HG03457 (cell line): ENCODE measurements around the gene ELFN1.

Experiments used
- ATAC-seq: cut with Tn5 transposase; IDR thresholded peaks from one replicate; pipeline ENCODE4 v1.9.1; 2021; ENCODE audit warnings: moderate number of reproducible peaks; ENCODE audit not compliant: unreplicated experiment

ELFN1 gene

DNA sequence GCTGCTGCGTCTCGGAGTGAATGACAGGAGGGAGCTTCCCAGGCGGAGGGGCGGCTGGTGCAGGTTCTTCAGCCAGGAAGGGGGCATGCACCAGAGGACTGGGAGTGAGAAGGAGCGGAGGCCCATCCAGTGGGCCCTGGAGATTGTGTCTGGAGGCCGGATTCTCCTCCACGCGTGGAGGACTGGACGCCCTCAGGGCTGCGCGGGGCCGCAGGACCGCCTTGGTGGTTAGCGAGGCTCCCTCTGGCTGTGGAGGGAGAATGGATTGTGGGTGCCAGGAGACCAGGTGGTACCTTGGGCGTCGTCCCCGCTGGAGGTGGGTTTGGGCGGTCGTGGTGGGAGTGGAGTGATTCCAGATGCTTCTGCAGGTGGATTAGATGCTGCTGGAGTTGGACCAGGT, 68.9 kb downstream of the ELFN1 start:
- ATAC-seq: no peak

DNA sequence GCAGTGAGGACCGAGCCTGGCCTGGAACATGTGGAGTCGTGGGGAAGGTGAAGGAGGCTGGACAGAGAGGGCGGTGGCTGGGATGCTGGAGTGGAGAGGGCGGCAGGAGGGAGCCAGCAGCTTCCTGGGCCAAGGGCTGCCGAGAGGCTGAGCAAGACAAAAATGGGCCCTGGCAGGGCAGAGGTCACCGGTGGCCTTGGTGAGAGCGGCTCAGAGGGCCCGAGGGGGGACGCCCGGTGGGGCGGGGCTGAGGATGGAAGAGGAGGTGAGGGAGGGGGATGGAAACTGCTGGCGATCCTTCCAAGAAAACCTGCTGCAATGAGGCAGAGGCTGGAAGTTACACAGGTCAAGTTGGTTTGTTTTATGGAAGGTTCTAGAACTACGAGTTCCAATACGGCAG, 69.5 kb downstream of the ELFN1 start:
- ATAC-seq: no peak

DNA sequence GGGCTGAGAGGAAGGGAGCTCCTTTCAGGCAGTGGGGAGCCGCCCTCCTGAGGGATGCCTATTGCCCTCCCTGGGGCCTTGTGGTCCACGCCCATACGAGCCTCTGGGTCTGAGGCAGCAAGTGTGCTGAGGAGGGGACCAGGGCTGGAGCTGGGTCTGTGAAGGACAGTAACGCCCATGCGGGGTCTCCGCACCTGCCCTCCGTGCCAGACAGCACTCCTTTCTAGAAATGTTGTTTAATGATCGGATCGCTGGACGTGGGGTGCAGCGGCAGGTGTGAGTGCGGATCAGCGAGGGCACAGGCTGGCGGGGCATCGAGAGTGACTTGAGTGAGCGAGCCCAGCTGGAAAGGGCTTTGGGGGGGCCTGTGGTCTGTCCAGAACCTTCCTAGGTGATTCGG, 70.1 kb downstream of the ELFN1 start:
- no peak for ATAC-seq

DNA sequence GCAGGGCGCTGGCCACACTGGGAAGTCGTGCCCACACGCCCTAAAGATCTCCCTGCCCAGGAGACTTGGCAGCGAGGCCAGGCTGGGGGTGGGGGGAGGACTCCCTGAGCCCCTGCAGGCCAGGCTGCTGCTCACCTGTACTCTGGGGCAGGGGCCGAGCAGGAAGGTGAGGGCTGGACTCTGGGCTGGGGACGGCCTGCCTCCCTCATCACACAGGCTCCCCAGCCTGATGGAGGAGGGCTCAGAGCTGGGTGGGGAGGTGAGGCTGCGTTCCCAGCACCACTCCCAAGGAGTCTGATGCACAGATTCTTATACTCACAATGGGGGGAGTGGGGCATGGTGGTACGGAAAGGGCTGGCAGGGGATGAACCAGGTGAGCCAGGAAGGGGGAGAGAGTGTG, 71.2 kb downstream of the ELFN1 start:
- no peak for ATAC-seq

DNA sequence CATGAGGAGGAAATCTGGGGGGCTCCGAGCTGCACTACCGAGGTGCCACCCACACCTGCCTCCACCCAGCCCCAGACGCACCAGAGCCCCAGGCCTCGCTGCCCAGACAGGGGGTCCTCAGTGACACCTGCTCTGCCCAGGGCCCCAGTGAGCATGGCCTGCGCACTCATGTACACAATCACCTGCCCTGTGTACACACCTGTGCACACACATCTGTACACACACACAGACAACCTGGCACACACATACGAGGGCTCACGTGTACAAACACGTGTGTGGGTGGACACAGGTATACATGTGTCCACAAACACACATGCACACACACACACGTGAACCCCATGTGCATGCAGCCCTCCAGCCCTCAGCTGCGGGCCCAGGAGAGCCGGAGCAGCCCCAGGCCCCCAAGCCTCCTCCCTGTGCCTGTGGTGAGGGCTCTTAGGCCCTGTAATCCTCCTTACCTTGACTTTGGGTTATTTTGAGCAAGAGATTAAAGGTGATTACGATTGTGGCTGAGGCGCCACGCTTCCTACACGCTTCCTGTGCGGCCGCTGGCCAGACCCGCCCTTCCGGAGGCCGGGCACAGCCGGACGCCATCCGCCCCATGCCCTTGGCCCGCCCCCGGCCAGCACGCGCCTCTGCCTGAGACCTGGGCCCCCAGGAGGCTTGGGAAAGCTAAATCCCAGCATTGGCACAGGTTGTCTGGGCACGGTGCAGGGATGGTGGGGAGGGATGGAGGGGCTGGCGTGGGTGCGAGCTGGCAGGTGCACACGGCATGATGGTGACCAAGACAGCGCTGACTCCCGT, 71.9 kb downstream of the ELFN1 start:
- no peak for ATAC-seq

DNA sequence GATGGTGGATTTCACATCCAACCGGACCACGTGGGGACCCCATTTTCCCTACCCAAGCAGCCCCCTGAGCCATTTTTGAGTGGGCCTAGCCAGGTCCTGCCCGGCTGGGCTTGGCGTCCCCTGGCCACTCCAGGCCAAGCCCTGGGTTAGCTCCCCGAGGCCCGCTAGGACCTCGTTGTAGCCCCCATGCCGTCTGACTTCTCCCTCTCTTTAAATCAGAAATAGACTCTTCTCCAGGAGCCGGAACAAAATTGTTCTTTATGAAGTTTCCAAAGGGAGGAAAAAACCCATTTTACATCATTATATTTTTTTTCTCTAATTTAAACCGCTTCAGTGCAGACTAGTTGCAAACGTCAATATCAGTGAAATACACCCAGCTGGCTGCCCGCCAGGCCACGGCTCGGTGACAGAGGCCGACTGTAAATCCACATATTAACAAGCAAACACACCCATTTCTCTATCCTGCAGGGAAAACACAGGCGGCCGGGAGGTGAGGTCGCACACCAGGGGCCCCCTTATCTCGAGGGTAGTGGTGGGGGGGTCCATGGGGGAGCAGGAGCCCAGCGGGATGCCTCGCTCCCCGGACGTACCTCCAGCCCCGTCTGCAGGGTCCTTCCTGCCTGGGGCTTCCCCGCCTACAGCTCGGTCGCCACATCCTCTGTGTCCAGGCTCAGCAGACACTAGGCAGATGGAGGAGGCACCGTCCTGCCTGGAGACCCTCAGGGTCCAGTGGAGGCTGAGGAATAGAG, 72.7 kb downstream of the ELFN1 start:
- no peak for ATAC-seq

DNA sequence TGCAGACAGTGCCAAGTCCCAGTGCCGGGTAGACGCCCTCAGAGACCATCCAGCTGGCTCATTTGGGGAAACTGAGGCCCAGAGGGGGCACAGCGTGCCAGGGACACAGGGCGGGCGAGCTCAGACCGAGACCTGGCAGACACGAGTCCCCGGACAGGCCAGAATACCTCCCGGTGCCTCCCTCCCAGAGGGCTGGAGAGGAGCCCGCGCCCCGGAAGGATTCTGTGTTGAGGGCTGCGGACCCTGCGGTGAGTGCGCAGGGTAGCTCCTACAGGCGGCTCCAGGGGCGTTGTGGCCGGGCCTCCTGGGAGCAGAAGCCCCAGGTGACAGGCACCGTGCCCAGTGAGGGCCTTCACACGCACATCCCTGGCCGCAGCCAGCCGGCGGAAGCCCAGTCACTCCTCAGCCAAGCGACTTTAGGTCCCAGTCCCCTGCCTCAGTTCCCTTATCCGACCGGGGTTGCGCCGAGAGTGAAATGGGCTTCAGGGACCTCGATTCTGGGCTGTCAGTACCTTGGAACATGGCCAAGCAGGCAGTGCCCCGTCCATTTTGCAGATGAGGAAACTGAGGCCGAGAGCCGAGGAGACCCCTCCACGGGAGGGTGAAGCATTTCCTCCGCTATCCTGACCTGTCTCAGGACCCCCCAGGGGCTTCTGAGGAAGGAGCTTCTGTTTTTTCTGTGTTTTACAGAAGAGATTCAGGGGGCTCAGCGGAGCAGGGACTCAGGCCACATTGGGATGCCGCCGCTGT, 73.6 kb downstream of the ELFN1 start:
- ATAC-seq: no peak

DNA sequence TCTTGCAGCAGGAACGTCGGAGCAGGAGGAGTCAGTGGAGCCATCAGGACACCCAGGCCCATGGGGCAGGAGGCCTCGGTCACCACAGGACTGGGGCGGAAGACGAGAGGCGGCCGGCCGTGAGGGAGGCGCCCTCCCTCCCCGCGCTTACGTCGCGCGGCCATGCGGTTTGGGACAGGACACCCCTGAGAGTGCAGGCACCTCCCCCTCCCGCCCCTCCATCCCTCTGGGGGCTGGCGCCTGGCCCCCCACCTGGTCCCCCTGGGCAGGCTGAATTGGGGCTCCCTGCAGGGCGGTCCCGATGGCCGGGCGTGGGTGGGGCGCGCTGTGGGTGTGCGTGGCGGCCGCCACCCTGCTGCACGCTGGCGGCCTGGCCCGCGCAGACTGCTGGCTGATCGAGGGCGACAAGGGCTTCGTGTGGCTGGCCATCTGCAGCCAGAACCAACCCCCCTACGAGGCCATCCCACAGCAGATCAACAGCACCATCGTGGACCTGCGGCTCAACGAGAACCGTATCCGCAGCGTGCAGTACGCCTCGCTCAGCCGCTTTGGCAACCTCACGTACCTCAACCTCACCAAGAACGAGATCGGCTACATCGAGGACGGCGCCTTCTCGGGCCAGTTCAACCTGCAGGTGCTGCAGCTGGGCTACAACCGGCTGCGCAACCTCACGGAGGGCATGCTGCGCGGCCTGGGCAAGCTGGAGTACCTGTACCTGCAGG, 74.4 kb downstream of the ELFN1 start:
- no peak for ATAC-seq

DNA sequence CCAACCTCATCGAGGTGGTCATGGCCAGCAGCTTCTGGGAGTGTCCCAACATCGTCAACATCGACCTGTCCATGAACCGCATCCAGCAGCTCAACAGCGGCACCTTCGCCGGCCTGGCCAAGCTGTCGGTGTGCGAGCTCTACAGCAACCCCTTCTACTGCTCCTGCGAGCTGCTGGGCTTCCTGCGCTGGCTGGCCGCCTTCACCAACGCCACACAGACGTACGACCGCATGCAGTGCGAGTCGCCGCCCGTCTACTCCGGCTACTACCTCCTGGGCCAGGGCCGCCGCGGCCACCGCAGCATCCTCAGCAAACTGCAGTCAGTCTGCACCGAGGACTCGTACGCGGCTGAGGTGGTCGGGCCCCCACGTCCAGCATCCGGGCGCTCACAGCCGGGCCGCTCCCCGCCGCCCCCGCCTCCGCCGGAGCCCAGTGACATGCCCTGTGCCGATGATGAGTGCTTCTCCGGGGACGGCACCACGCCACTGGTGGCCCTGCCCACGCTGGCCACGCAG, 75.0 kb downstream of the ELFN1 start:
- ATAC-seq: no peak

DNA sequence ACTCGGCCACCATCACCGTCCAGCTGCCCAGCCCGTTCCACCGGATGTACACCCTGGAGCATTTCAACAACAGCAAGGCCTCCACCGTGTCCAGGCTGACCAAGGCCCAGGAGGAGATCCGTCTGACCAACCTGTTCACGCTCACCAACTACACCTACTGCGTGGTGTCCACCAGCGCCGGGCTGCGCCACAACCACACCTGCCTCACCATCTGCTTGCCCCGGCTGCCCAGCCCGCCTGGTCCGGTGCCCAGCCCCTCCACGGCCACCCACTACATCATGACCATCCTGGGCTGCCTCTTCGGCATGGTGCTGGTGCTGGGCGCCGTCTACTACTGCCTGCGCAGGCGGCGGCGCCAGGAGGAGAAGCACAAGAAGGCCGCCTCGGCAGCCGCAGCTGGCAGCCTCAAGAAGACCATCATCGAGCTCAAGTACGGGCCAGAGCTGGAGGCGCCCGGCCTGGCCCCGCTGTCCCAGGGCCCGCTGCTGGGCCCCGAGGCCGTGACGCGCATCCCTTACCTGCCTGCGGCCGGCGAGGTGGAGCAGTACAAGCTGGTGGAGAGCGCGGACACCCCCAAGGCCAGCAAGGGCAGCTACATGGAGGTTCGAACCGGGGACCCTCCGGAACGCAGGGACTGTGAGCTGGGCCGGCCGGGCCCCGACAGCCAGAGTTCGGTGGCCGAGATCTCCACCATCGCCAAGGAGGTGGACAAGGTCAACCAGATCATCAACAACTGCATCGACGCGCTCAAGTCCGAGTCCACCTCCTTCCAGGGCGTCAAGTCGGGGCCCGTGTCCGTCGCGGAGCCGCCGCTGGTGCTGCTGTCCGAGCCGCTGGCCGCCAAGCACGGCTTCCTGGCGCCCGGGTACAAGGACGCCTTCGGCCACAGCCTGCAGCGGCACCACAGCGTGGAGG, 75.8 kb downstream of the ELFN1 start:
- no peak for ATAC-seq

DNA sequence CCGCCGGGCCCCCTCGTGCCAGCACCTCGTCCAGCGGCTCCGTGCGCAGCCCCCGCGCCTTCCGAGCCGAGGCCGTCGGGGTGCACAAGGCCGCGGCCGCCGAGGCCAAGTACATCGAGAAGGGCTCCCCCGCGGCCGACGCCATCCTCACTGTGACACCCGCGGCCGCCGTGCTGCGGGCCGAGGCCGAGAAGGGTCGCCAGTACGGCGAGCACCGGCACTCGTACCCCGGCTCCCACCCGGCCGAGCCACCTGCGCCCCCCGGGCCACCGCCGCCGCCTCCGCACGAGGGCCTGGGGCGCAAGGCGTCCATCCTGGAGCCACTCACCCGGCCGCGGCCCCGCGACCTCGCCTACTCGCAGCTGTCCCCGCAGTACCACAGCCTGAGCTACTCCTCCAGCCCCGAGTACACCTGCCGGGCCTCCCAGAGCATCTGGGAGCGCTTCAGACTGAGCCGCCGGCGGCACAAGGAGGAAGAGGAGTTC, 76.5 kb downstream of the ELFN1 start:
- ATAC-seq: no peak

DNA sequence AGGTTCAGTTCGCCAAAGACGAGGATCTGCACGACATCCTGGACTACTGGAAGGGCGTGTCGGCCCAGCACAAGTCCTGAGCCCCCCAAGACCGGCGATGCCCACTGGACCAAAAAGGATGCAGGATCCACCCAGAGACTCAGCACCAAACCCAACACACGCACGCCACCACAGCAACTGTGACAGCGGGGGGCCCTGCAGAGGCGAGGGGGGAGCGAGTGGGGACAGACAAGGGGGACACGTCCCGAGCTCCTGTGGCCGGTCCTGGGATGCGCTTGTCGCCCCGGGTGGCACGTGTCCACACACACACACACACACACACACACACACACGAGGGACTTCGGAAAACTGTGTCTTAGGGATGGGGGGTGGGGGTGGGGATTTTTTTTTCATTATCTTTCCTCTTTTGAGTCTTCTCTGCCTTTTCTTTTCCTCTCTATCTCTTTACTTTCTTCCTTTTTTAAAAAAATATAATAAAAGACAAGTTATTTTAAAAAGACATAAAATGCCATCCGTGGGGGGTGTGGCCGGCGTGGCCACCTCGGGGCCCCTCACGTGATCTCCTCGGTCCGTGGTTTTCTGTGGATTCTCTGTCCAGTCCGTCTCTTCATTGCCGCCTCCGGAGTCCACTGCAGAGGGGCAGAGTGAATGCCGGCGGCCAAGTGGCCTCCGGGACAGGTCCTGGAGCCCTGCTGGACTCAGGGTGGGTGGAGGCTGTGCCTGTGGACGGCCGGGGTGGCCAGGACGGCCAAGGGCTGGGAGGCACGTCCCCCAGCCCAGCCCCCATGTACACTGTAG, 77.1 kb downstream of the ELFN1 start:
- ATAC-seq: no peak

DNA sequence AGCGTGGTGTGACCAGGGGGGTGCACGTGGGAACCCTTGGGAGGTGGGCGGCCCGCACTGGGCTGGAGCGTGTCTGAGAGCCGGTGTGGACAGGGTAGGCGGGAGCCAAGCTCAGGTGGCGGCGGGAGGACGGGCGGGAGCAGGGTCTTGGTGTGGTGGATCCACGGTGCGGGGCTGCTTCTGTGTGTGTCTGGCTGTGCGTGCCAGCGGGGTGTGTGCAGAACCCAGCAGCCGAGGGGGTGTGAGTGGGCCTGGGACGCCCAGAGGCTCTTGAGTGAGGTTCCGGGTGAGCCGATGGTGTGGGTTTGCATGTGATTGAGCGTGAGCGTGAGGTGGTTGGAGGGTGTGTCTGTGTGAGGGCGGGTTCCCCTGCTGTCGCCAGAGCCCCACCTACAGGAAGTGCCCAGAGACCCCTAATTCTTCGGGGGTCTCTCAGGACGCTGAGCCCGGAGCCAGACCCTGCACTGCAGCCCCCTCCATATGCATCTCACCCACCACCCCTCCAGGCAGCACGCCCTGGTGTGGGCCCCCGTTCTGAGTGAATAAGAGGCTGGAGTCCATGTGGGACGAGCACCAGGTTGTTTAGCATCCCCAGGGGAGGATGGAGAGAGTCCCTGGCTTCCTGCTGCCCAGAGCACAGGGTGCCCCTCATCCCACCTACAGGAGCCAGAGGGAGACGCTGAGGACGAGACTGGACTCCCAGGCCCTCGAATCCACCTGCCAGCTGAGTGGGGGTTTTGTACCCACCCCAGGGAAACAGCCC, 78.2 kb downstream of the ELFN1 start:
- no peak for ATAC-seq

DNA sequence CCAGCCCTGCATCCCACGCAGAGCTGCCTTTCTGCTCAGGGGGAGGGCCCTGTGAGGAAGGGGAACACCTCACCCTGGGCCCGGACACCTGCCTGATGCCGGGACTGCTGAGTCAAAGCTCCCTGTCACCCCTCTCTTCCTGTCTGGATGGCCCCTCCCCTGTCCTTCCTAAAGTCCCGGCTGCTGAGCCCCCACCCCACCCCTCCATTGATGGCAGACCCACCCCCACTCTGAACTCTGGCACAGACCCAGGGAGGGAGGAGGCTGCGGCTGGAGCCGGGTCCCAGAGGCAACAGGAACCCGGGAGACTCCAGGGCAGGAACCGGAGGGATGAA, 78.7 kb downstream of the ELFN1 start:
- no peak for ATAC-seq

DNA sequence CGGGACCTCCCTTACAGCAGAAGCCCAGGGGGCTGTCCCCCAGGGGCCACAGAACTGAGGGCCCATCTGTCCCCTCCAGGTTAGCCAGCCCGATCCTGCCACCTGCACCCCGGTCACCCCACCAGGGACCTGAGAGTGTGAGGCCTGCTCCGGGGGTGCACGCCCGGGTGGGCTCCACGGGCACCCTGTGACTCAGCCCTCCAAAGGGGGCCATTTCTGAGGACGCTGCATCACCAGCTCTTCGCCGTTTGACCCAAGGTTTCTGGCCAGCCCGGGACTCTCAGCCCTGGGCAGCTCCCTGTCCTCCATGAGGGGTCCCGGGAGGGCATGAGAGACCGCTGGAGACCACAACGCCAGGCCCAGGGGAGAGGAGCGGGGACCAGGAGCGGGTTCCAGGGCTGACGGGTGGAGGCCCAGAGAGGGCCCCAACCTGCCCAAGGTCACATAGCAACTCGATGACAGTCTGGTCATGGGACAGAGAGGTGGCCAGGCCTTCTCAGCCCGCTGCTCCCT, 79.3 kb downstream of the ELFN1 start:
- no peak for ATAC-seq

DNA sequence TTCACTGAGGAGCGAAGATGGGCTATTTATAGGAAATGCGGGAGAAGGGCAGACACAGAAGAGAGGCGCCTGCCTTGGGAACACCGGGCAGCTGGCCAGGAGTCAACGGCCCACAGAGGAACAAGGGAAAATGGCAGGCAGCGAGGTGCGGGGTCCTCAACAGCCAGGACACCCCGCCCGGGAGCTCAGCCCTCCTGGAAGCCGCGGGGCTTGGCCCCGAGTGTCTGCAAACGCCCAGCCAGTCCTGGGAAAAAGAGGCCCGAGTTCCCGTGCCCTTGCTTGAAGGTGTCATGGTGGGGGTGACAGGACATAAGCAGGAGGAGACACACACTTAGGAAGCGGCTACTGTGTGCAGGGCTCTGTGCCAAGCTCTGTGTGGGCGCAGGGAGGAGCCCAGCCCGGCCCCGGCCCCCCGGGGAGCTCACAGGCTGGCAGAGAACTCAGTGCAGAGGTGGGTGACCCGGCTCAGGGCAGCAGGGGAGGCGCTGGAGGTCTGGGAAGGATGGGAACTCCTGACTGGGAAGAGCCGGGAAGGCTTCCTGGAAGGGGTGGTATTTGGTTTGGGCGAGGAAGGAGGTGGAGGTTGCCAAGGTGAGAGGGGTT, 79.9 kb downstream of the ELFN1 start:
- no peak for ATAC-seq

DNA sequence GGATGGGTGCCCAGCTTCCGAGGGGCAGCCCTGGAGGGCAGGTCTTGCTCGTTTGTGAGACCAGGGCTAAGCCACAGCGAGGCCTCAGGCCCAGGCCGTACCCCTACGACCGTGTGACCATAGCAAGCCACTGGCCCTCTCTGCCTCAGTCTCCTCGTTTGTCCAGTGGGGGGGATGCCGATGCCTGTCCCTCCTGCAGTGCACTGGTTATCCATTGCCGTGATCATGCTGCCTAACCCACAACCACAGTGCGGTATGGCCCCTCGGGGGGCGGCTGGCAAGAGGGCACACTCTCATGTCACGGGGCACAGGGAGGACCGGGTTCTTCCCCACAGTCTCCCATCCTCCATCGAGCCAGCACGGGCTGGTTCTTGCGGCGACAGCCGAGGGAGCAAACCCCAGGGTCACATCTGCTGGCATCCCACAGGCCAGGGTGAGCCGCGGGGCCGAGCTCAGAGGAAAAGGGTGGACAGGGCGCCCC, 80.5 kb downstream of the ELFN1 start:
- ATAC-seq: no peak

DNA sequence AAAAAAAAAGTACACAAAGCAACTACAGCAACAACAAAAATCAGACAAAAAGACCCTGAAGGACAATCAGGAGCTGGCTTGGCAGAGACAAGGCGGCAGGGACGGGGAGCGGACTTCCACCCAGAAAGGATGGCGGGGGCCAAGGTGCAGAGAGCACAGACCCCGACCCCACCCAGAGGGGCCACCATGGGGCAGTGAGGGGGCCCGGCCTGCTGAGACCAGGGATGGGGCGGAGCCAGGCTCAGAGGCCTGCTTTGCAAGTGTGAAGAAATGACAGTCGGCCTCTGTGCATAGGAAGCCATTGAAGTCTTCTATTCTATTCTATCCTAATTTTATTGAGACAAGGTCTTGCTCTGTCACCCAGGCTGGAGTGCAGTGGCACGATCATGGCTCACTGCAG, 82.0 kb downstream of the ELFN1 start:
- ATAC-seq: no peak
